Gastrocnemius medialis (tissue), 4 donors: ENCODE measurements around the gene TMEM187. TPM values are rescaled to one million over a fixed set of nuclear protein-coding genes. Genes with fewer than 3 reads are reported as not detected.

Experiments
- microRNA counts, 2 donors: library from miRNA; unstranded; fragments of <30 nt; microRNA quantifications; one replicate each; lab custom pipeline; 2016
- microRNA-seq, 2 donors: library from miRNA; unstranded; fragments of <30 nt; microRNA quantifications; one replicate each; pipeline ENCODE4, GENCODE V29; 2016; ENCODE audit warnings: borderline replicate concordance in 2 of 2
- total RNA-seq, 4 donors: library from RNA; depleted of rRNA; stranded (reverse); fragments of >200 nt; gene quantifications; one replicate each; pipeline versions ENCODE4 v1.1.0 to v1.2.3, GENCODE V29; 2016

TMEM187 gene
- total RNA-seq, 4 donors from 2014 or later: 1.3 to 8.6 (median 3.8) TPM

MicroRNA genes within 50 kb of the gene (microRNA counts, 767-probe panel; counts per million panel counts)
- 356 to 448 counts per million in 2 donors for microRNA hsa-miR-718 (lab: Ali Mortazavi, UCI)

Small RNA genes within 50 kb of the gene (microRNA-seq; reads per million reads assigned to microRNA genes)
- 0 reads per million in 2 donors for gene MIR3202-1
- gene MIR3202-2: 0 reads per million in 2 donors
- gene MIR718: 0 reads per million in 2 donors

Other genes starting within 250 kb of the TMEM187 start
- 10 to 100 TPM; 41.5 to 91.9 (median 48.3) TPM for gene BCAP31, start 248.4 kb upstream of the TMEM187 start, total RNA-seq
- gene ABCD1, start 247.9 kb upstream of the TMEM187 start, total RNA-seq: 10 to 100 TPM; 19.9 to 54.6 (median 34.5) TPM
- gene PLXNB3, start 208.5 kb upstream of the TMEM187 start, total RNA-seq: 1 to 10 TPM in 1 of 4 donors, under 1 TPM in 3; 0.10 to 1.1 (median 0.13) TPM
- 10 to 100 TPM; 30.3 to 39.9 (median 33.8) TPM for gene SRPK3, start 191.7 kb upstream of the TMEM187 start, total RNA-seq
- gene IDH3G, start 178.4 kb upstream of the TMEM187 start, total RNA-seq: 10 to 100 TPM; 79.8 to 92.7 (median 86.4) TPM
- 100 to 1,000 TPM in 2 of 4 donors, 10 to 100 TPM in 2; 73.9 to 111 (median 93.4) TPM for gene SSR4, start 178.1 kb upstream of the TMEM187 start, total RNA-seq
- 1 to 10 TPM in 2 of 4 donors, under 1 TPM in 2; 0.59 to 2.2 (median 1.4) TPM for gene PDZD4, start 142.2 kb upstream of the TMEM187 start, total RNA-seq
- gene L1CAM, start 86.6 kb upstream of the TMEM187 start, total RNA-seq: under 1 TPM; 0.05 to 0.62 (median 0.48) TPM
- 1 to 10 TPM; 1.5 to 3.8 (median 2.0) TPM for gene AVPR2, start 68.1 kb upstream of the TMEM187 start, total RNA-seq
- gene ARHGAP4, start 46.5 kb upstream of the TMEM187 start, total RNA-seq: 10 to 100 TPM in 1 of 4 donors, 1 to 10 TPM in 3; 2.6 to 10.7 (median 4.4) TPM
- 100 to 1,000 TPM in 2 of 4 donors, 10 to 100 TPM in 2; 76.3 to 175 (median 111) TPM for gene NAA10, start 37.7 kb upstream of the TMEM187 start, total RNA-seq
- 1 to 10 TPM; 1.8 to 2.6 (median 2.0) TPM for gene RENBP, start 28.1 kb upstream of the TMEM187 start, total RNA-seq
- 10 to 100 TPM; 15.9 to 56.4 (median 51.8) TPM for gene HCFC1, start 936 bp upstream of the TMEM187 start, total RNA-seq
- gene IRAK1, start 47.1 kb downstream of the TMEM187 start, total RNA-seq: 100 to 1,000 TPM in 3 of 4 donors, 10 to 100 TPM in 1; 73.9 to 157 (median 115) TPM
- 10 to 100 TPM; 39.0 to 63.2 (median 45.2) TPM for gene MECP2, start 125.0 kb downstream of the TMEM187 start, total RNA-seq
- not detected for gene OPN1LW, start 171.5 kb downstream of the TMEM187 start, total RNA-seq
- not detected for gene OPN1MW, start 209.8 kb downstream of the TMEM187 start, total RNA-seq
- gene OPN1MW2, start 247.0 kb downstream of the TMEM187 start, total RNA-seq: not detected